RWPE2 (cell line): ENCODE results near the gene TMEM205.

Experiments used
- ATAC-seq: fragments of 200-7000 bp; cut with Tn5 transposase; 3 replicates; pipeline ENCODE4 v1.9.1; 2021; ENCODE audit warnings: low read depth
- DNase-seq: peaks from one replicate; pipeline ENCODE4 v3.0.0-alpha.2; 2020; ENCODE audit warnings: low spot score
- H3K27ac ChIP-seq: fragments of 450-650 bp; 2 replicates; pipeline ENCODE4 v1.5.1; 2017; ENCODE audit warnings: mild to moderate bottlenecking; ENCODE audit not compliant: poor library complexity, severe bottlenecking
- H3K27me3 ChIP-seq: fragments of 250-450 bp; sonication (Bioruptor Pico); 2 replicates; pipeline ENCODE4 v1.5.1; 2021; ENCODE audit warnings: mild to moderate bottlenecking, moderate library complexity; ENCODE audit not compliant: insufficient read depth, poor library complexity, severe bottlenecking
- H3K36me3 ChIP-seq: fragments of 250-450 bp; sonication (Bioruptor Pico); 2 replicates; pipeline ENCODE4 v1.5.1; 2020; ENCODE audit warnings: low read depth, mild to moderate bottlenecking, moderate library complexity
- H3K4me1 ChIP-seq: fragments of 250-450 bp; sonication (Bioruptor Pico); 2 replicates; pipeline ENCODE4 v1.5.1; 2021; ENCODE audit warnings: mild to moderate bottlenecking, moderate library complexity; ENCODE audit not compliant: insufficient read depth, poor library complexity, severe bottlenecking
- H3K4me3 ChIP-seq: fragments of 250-450 bp; sonication (Bioruptor Pico); 2 replicates; pipeline ENCODE4 v1.5.1; 2021; ENCODE audit warnings: mild to moderate bottlenecking, moderate library complexity; ENCODE audit not compliant: severe bottlenecking
- H3K9me3 ChIP-seq: fragments of 250-450 bp; sonication (Bioruptor Pico); 2 replicates; pipeline ENCODE4 v1.5.1; 2021; ENCODE audit warnings: mild to moderate bottlenecking, moderate library complexity; ENCODE audit not compliant: severe bottlenecking
- TF ChIP-seq, protein P1 (sequence below): fragments of 450-650 bp; IDR thresholded peaks from one replicate; pipeline ENCODE4 v1.5.1; 2017; ENCODE audit warnings: mild to moderate bottlenecking, moderate library complexity; ENCODE audit not compliant: poor library complexity, severe bottlenecking

Gene TMEM205

DNA sequence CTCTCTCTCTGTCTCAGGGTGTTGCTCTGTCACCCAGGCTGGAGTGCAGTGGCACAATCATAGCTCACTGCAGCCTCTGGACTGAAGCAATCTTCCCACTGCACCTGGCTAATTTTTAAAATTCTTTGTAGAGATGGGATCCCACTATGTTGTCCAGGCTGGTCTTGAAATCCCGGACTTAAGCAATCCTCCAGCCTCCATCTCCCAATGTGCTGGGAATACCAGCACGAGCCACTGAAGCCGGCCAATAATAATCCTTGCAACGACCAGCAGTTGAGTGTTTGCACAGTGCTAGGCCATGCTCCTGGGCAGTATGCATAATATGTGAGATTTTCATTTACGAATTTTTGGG is 38.7 kb upstream of the TMEM205 start:
- H3K36me3 ChIP-seq, result no peaks in the 10 kb centered on the region
- H3K4me3 ChIP-seq, result no peak overlapping the region
- no peak for ATAC-seq
- peaks cover 3% of the 10 kb centered on the region for H3K4me1 ChIP-seq
- DNase-seq, result no peak
- no peak overlapping the region for H3K27ac ChIP-seq
- H3K27me3 ChIP-seq, result no peaks in the 10 kb centered on the region
- TF ChIP-seq, protein P1, sequence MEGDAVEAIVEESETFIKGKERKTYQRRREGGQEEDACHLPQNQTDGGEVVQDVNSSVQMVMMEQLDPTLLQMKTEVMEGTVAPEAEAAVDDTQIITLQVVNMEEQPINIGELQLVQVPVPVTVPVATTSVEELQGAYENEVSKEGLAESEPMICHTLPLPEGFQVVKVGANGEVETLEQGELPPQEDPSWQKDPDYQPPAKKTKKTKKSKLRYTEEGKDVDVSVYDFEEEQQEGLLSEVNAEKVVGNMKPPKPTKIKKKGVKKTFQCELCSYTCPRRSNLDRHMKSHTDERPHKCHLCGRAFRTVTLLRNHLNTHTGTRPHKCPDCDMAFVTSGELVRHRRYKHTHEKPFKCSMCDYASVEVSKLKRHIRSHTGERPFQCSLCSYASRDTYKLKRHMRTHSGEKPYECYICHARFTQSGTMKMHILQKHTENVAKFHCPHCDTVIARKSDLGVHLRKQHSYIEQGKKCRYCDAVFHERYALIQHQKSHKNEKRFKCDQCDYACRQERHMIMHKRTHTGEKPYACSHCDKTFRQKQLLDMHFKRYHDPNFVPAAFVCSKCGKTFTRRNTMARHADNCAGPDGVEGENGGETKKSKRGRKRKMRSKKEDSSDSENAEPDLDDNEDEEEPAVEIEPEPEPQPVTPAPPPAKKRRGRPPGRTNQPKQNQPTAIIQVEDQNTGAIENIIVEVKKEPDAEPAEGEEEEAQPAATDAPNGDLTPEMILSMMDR, result no peak
- H3K9me3 ChIP-seq, result no peaks in the 10 kb centered on the region

DNA sequence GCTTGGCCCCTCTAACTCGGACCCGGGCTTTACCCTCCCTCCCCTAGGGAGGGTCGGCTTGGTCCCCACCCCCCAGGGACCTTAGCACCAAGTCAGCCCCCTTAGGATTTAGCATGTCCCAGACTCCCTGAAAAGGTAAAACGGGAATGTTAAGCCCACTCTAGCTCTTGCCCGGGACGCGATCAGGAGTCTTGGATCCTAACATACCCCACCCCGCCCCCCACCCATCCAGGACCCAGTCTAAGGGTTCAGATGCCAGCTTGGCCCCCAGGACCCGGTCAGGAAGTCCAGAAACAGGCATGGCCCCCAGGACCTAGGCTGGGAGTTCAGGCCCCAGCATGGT is 37.6 kb upstream of the TMEM205 start:
- H3K9me3 ChIP-seq, result no peaks in the 10 kb centered on the region
- DNase-seq, result no peak
- H3K4me3 ChIP-seq, result peak overlapping the region; percentile 38
- H3K27me3 ChIP-seq, result no peaks in the 10 kb centered on the region
- no peak for ATAC-seq
- peaks cover 7% of the 10 kb centered on the region for H3K4me1 ChIP-seq
- TF ChIP-seq, protein P1, result no peak
- no peak overlapping the region for H3K27ac ChIP-seq
- no peaks in the 10 kb centered on the region for H3K36me3 ChIP-seq

DNA sequence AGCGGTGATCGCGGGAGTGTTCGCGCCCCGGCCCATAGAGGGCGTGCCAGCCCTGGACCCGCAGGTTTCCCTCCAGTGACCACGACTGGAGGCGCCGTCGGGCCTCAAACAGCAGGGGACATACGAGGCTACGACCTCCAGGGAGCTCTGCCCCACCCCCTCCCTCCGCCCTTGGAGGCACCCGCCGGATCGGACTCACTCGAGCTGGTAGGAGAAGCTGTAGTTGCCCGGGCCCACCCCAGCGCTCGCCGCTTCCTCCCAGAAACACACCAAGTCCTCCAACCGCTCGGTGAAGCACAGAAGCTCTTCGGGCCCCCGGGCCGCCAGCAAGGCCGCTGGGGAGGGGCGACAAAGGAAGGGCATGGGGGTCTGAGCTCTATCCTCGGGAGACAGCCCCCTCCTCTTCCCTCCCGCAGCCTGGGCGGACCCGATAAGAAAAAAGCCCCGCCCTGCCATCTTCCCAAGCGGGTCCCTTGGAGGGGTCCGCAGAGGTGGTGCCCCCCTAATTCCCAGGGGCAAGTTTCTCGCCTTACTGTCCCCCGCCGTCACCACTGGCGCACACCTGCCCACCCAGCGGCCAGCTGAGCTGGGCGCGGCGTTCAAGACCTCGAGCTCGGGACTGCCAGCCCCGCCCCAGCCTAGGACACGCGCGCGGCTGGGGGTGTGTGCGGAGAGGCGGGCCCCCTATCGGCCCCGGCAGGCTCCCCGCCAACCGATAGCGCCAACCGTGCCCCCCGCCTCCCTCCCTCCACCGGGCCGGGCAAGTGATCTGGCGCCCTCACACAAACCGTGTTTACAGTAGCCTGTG is 37.0 kb upstream of the TMEM205 start:
- H3K27ac ChIP-seq, result no peak overlapping the region
- no peaks in the 10 kb centered on the region for H3K27me3 ChIP-seq
- ATAC-seq, result peak; percentile 2; the same call in 1 of the 3 replicates
- peaks cover 13% of the 10 kb centered on the region for H3K4me1 ChIP-seq
- H3K36me3 ChIP-seq, result peaks cover 5% of the 10 kb centered on the region; the same call in 1 of the 2 replicates
- TF ChIP-seq, protein P1, result peak; percentile 63
- H3K9me3 ChIP-seq, result no peaks in the 10 kb centered on the region
- DNase-seq, result peak; percentile 67
- H3K4me3 ChIP-seq, result peak overlapping the region; percentile 38

DNA sequence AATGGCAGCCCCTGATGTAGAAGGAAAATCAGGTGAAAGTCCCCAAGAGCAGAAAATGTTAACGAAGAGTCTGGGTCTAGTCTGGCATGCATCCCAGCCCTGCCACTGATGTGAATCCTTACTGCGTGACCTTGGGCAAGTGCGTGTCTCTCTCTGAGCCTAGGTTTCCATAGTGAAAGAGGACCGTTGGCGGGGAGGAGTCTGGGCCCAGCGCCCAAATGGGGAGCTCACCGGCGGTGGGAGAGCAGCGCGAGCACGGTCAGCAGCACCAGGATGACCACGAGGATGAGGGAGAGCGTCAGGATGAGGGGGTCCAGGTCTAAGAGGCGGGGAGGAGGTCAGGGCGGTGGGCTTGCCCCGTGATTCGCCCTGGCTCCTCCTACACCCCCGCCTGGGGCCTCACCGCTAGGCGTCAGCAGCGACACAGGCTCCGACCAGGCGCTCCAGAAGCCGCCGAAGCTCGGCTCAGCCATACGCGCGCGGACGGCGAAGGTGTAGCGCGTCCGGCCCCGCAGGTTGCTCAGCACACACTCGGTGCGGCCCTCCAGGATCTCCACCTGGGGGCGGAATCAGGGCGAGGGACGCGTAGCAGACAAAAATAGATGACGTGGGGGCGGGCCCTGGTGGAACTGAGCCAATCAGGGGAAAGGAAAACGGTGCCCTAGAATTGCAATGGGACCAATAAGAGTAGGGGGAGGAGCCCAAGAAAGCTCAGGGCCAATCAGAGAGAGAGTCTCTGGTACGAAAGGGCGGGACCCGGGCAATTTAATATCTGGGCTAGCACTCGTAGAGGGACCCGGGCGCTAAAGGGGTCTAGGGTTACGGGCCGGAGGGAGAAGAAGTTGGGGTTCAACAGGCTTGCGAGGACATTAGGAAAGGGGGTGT is 34.8 kb upstream of the TMEM205 start:
- Histone ChIP-seq H3K27me3 (no peaks in the 10 kb centered on the region), H3K27ac (peak overlapping the region; percentile 72), H3K4me1 (peaks cover 28% of the 10 kb centered on the region), H3K36me3 (peaks cover 12% of the 10 kb centered on the region), H3K9me3 (no peaks in the 10 kb centered on the region), H3K4me3 (peak overlapping the region; percentile 38)
- TF ChIP-seq, protein P1, result peak; percentile 80
- ATAC-seq, result peak; percentile 75
- peak; percentile 97 for DNase-seq
